Kidney epithelial cell (primary cell): ENCODE results near the gene WNT11. TPM values are rescaled to one million over a fixed set of nuclear protein-coding genes. Genes with fewer than 3 reads are reported as not detected.

Experiments
- DNase-seq: peaks from one replicate; pipeline ENCODE4 v3.0.0-alpha.2; 2010; ENCODE audit warnings: low read depth
- H3K27me3 ChIP-seq: 2 replicates; pipeline ENCODE4 v1.6.0; 2011; ENCODE audit warnings: low read length; ENCODE audit not compliant: control insufficient read depth, insufficient read depth
- H3K36me3 ChIP-seq: 2 replicates; pipeline ENCODE4 v1.5.1; 2011; ENCODE audit warnings: low read length; ENCODE audit not compliant: control insufficient read depth, insufficient read depth
- H3K4me3 ChIP-seq: 2 replicates; pipeline ENCODE4 v1.5.1; 2011; ENCODE audit warnings: low read depth, mild to moderate bottlenecking, control low read depth, low read length
- CTCF ChIP-seq: IDR thresholded peaks from 2 replicates; pipeline ENCODE4 v1.5.1; 2011; ENCODE audit warnings: mild to moderate bottlenecking, moderate library complexity, low read length, control low read depth, inconsistent platforms; ENCODE audit not compliant: insufficient read depth, poor library complexity, severe bottlenecking
- total RNA-seq: library from RNA; depleted of rRNA; stranded (reverse); fragments of >200 nt; gene quantifications from 2 replicates; pipeline ENCODE4 v1.2.3, GENCODE V29; 2015

Gene WNT11
- total RNA-seq, result 0.21 and 0.27 TPM in 2 replicates

- Histone ChIP-seq H3K4me3 (peak within 1 kb of the TSS; percentile 20), H3K36me3 (no peaks in the 10 kb centered on the region), H3K27me3 (peaks cover 87% of the 10 kb centered on the region)
- no peak for TF ChIP-seq CTCF
- DNase-seq, result no peak
Measured at GRCh38 chr11:76206327-76207081, at the start of gene WNT11. TSS of gene WNT11 (minus strand) at chr11:76206502. CDS start at chr11:76206407, 95 bp downstream.

DNA sequence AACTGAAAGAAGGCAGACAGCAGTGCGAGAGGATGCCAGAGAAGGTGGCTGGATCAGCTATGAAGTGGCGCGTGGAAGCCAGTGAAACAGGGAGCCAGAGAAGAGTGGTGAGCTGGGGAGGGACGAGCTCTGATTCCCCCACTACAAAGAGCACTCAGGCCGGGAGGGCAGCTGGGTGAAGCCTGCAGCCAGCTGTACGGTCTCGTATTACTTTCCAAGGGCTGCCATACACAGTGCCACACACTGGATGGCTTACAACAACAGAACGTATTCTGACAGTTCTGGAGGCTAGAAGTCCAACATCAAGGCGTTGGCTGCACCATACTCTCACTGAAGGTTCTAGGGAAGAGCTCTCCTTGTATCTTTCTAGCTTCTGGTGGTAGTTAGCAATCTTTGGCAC lies 47.1 kb upstream of the WNT11 start:
- DNase-seq, result no peak
- TF ChIP-seq CTCF, result no peak
- H3K36me3 ChIP-seq, result no peaks in the 10 kb centered on the region
- H3K4me3 ChIP-seq, result no peak overlapping the region
- H3K27me3 ChIP-seq, result peaks cover 52% of the 10 kb centered on the region

- no peak for TF ChIP-seq CTCF
- Histone ChIP-seq H3K4me3 (no peak overlapping the region), H3K27me3 (peaks cover 48% of the 10 kb centered on the region), H3K36me3 (no peaks in the 10 kb centered on the region)
- no peak for DNase-seq
Measured at GRCh38 chr11:76252631-76253070, 46.3 kb upstream of the WNT11 start.

DNA sequence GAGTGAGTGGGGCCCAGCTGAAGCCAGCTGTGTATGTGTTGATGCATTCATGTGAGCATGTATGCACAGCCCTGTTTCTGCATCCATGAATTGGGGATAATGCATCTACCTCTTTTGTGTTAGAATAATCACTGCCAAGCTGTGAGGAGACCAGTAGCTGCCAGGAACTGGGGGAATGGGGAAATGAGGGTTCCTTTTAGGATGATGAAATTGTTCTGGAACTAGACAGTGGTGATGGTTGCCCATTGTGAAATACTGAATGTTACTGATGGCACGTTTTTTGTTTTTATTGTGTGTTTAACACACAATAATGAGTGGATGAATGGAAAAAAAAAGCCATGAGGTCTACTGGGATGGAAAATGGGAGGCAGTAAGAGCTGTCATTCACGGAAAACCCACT lies 45.3 kb upstream of the WNT11 start:
- no peaks in the 10 kb centered on the region for H3K36me3 ChIP-seq
- H3K4me3 ChIP-seq, result no peak overlapping the region
- no peak for DNase-seq
- peaks cover 44% of the 10 kb centered on the region for H3K27me3 ChIP-seq
- no peak for TF ChIP-seq CTCF

GRCh38 chr11:76251226-76251575 lies 44.9 kb upstream of the WNT11 start:
- no peak overlapping the region for H3K4me3 ChIP-seq
- no peaks in the 10 kb centered on the region for H3K36me3 ChIP-seq
- no peak for DNase-seq
- H3K27me3 ChIP-seq, result peaks cover 44% of the 10 kb centered on the region
- TF ChIP-seq CTCF, result no peak
